Natural killer cell (primary cell): ENCODE measurements around the gene ATG2A. TPM values are rescaled to one million over a fixed set of nuclear protein-coding genes. Genes with fewer than 3 reads are reported as not detected.
A peak's percentile ranks its signal among the peaks of the same experiment; 100 is the strongest.

Experiments
- ATAC-seq, 3 donors: fragments of 150-1000 bp in 2 of 3; fragments of 200-7000 bp in 1 of 3; cut with Tn5 transposase; 1 replicate in 1 of 3; 2 replicates in 2 of 3; pipeline ENCODE4 v1.10.0; 2021; ENCODE audit warnings: mild to moderate bottlenecking in 2 of 3, moderate library complexity in 2 of 3
- DNase-seq, 2 donors: peaks; one replicate each; pipeline versions ENCODE4 v3.0.0 to v3.0.0-alpha.2; 2013 to 2021; ENCODE audit warnings: mixed read lengths in 1 of 2
- H3K27ac ChIP-seq: one replicate; pipeline ENCODE4 v1.5.1; 2013; ENCODE audit warnings: mild to moderate bottlenecking, low read length
- H3K27me3 ChIP-seq: one replicate; pipeline ENCODE4 v1.6.1; 2013; ENCODE audit warnings: low read length; ENCODE audit not compliant: control insufficient read depth, insufficient read depth
- H3K36me3 ChIP-seq: one replicate; pipeline ENCODE4 v1.6.1; 2013; ENCODE audit warnings: low read length; ENCODE audit not compliant: control insufficient read depth, insufficient read depth
- H3K4me1 ChIP-seq: one replicate; pipeline ENCODE4 v1.6.1; 2013; ENCODE audit warnings: low read length; ENCODE audit not compliant: control insufficient read depth, insufficient read depth
- H3K4me3 ChIP-seq: one replicate; pipeline ENCODE4 v1.5.1; 2013; ENCODE audit warnings: low read length
- H3K9me3 ChIP-seq: one replicate; pipeline ENCODE4 v1.6.1; 2013; ENCODE audit warnings: low read length; ENCODE audit not compliant: control insufficient read depth, insufficient read depth
- H3K27ac Mint-ChIP-seq, 2 donors: one replicate each; pipeline ENCODE4 v1.8.0; 2022; ENCODE audit warnings: mild to moderate bottlenecking in 2 of 2, mixed read lengths in 2 of 2, moderate library complexity in 1 of 2
- H3K27me3 Mint-ChIP-seq, 2 donors: one replicate each; pipeline ENCODE4 v1.8.0; 2022; ENCODE audit warnings: low read depth in 2 of 2, mixed read lengths in 2 of 2
- H3K36me3 Mint-ChIP-seq: one replicate; pipeline ENCODE4 v1.8.0; 2022; ENCODE audit warnings: mixed read lengths
- H3K4me1 Mint-ChIP-seq, 2 donors: one replicate each; pipeline ENCODE4 v1.8.0; 2022; ENCODE audit warnings: mixed read lengths in 2 of 2
- H3K4me3 Mint-ChIP-seq: one replicate; pipeline ENCODE4 v1.8.0; 2022; ENCODE audit warnings: mild to moderate bottlenecking, moderate library complexity, mixed read lengths
- H3K9me3 Mint-ChIP-seq, 2 donors: one replicate each; pipeline ENCODE4 v1.8.0; 2022; ENCODE audit warnings: mixed read lengths in 2 of 2
- CTCF ChIP-seq: fragments of 200-600 bp; IDR thresholded peaks from one replicate; pipeline ENCODE4 v1.8.0; 2022; ENCODE audit warnings: antibody characterized with exemption
- WGBS: methylation state at CpG from one replicate; pipeline ENCODE4 v1.1.7; 2013; ENCODE audit warnings: missing lambda C conversion rate; ENCODE audit not compliant: insufficient coverage; 5-methylcytosine and 5-hydroxymethylcytosine counted together
- intact Hi-C: fragments of 100-400 bp; cut with micrococcal nuclease; formaldehyde crosslinking; loops from one replicate; pipeline ENCODE4 v1.14.2; 2022
- total RNA-seq, 4 donors: library from RNA; stranded (reverse); fragments of 120-200 nt in 1 of 4; gene quantifications; one replicate each; pipeline versions ENCODE4 v1.2.3 to v1.2.4, GENCODE V29; 2013 to 2022

The ATG2A gene
- total RNA-seq, 3 donors from 2014 or later (not counting 1 experiment from before 2014, with no cell fraction given), result 165 to 321 (median 259) TPM

GRCh38 chr11:64902102-64902900 is 14.7 kb downstream of the ATG2A start:
- peaks cover 63% of the 10 kb centered on the region for H3K36me3 ChIP-seq
- no peaks in the 10 kb centered on the region for H3K27me3 Mint-ChIP-seq
- H3K36me3 Mint-ChIP-seq, result no peaks in the 10 kb centered on the region
- whole genome bisulfite sequencing, result 95% methylated on average over 30 of the region's 30 CpGs
- no peak overlapping the region for H3K27ac ChIP-seq
- no peak for ATAC-seq
- intact Hi-C loops, result no loop called here
- no peaks in the 10 kb centered on the region for H3K27me3 ChIP-seq
- H3K4me3 Mint-ChIP-seq, result no peak overlapping the region
- no peak for TF ChIP-seq CTCF
- H3K9me3 ChIP-seq, result no peaks in the 10 kb centered on the region
- H3K27ac Mint-ChIP-seq, result peak overlapping the region in 1 of 2 donors; percentile 44
- H3K4me1 ChIP-seq, result peaks cover 4% of the 10 kb centered on the region
- no peak overlapping the region for H3K4me3 ChIP-seq
- DNase-seq, result no peak
- no peaks in the 10 kb centered on the region for H3K9me3 Mint-ChIP-seq
- peaks cover 0 to 5% of the 10 kb centered on the region in 2 donors for H3K4me1 Mint-ChIP-seq

GRCh38 chr11:64900774-64901173 is 16.2 kb downstream of the ATG2A start:
- H3K27ac Mint-ChIP-seq, result no peak overlapping the region
- H3K4me1 ChIP-seq, result peaks cover 4% of the 10 kb centered on the region
- H3K27me3 Mint-ChIP-seq, result no peaks in the 10 kb centered on the region
- peaks cover 54% of the 10 kb centered on the region for H3K36me3 ChIP-seq
- TF ChIP-seq CTCF, result no peak
- H3K4me1 Mint-ChIP-seq, result peaks cover 0 to 8% of the 10 kb centered on the region in 2 donors
- H3K9me3 Mint-ChIP-seq, result no peaks in the 10 kb centered on the region
- no peaks in the 10 kb centered on the region for H3K36me3 Mint-ChIP-seq
- H3K4me3 ChIP-seq, result no peak overlapping the region
- ATAC-seq (no peak), DNase-seq (no peak)
- H3K4me3 Mint-ChIP-seq, result no peak overlapping the region
- H3K27me3 ChIP-seq, result no peaks in the 10 kb centered on the region
- 95% methylated on average over 17 of the region's 17 CpGs for WGBS
- intact Hi-C loops, result no loop called here
- no peak overlapping the region for H3K27ac ChIP-seq
- no peaks in the 10 kb centered on the region for H3K9me3 ChIP-seq

- H3K27me3 Mint-ChIP-seq, result no peaks in the 10 kb centered on the region
- H3K27ac Mint-ChIP-seq, result peak overlapping the region; percentile 43 to 82
- Histone ChIP-seq H3K27me3 (no peaks in the 10 kb centered on the region), H3K4me3 (no peak overlapping the region), H3K9me3 (no peaks in the 10 kb centered on the region), H3K4me1 (peaks cover 4% of the 10 kb centered on the region), H3K36me3 (peaks cover 49% of the 10 kb centered on the region), H3K27ac (no peak overlapping the region)
- H3K9me3 Mint-ChIP-seq, result no peaks in the 10 kb centered on the region
- no peak for TF ChIP-seq CTCF
- DNase-seq (peak in 1 of 2 donors; percentile 87), ATAC-seq (peak; percentile 15 to 35 (median 24))
- H3K4me1 Mint-ChIP-seq, result peaks cover 0 to 12% of the 10 kb centered on the region in 2 donors
- H3K36me3 Mint-ChIP-seq, result no peaks in the 10 kb centered on the region
- peak overlapping the region; percentile 11 for H3K4me3 Mint-ChIP-seq
- 79% methylated on average over 14 of the region's 14 CpGs for WGBS
- intact Hi-C loops, result no loop called here
Observed at GRCh38 chr11:64900263-64900678, 16.7 kb downstream of the ATG2A start.
